ENCODE data around the gene IL10RB. TPM values are rescaled to one million over a fixed set of nuclear protein-coding genes. Genes with fewer than 3 reads are reported as not detected.

IL10RB gene
- total RNA-seq, 1 experiment from 2014 or later, result 18.2 TPM

- DNase-seq, result no peak
- BruUV-seq (replicated peaks), result no TSS peak
Measured at GRCh38 chr21:33265664-33266049, 510 bp upstream of the IL10RB start.

GRCh38 chr21:33266789-33267135 is 595 bp downstream of the IL10RB start:
- Mint-ChIP-seq H3K4me1 (ENCODE audit: low read depth, unreplicated experiment) (peaks cover 46% of the 10 kb centered on the region), H3K36me3 (ENCODE audit: insufficient read depth, unreplicated experiment) (peaks cover 39% of the 10 kb centered on the region), H3K4me3 (ENCODE audit: low read depth, unreplicated experiment) (peak overlapping the region; percentile 96), H3K9me3 (ENCODE audit: low read depth, unreplicated experiment) (no peaks in the 10 kb centered on the region), H3K27ac (ENCODE audit: unreplicated experiment) (peak overlapping the region; percentile 96), H3K27me3 (ENCODE audit: unreplicated experiment) (no peaks in the 10 kb centered on the region)
- intact Hi-C loops (cut with micrococcal nuclease; ENCODE audit: unreplicated experiment), result loop anchor here (10.0 kb wide), 1 partner anchor 58 kb away; the partner anchor contains the start of gene IFNAR1
- no peak for TF ChIP-seq CTCF (IDR thresholded peaks at IDR 0.05; ENCODE audit: unreplicated experiment)
- BruUV-seq (replicated peaks), result no TSS peak
- DNase-seq, result no peak
- CTCF ChIA-PET, result interaction anchor here (0.7 kb wide), 1 partner anchor 95 kb away, joined by 4 read pairs; no protein-coding TSS in a partner anchor

More at GRCh38 chr21:33265664-33266049, 510 bp upstream of the IL10RB start:
- intact Hi-C loops (cut with micrococcal nuclease; ENCODE audit: unreplicated experiment), result loop anchor here (10.0 kb wide), 1 partner anchor 59 kb away; the partner anchor contains the start of gene IFNAR1
- Mint-ChIP-seq H3K27me3 (ENCODE audit: unreplicated experiment) (no peaks in the 10 kb centered on the region), H3K27ac (ENCODE audit: unreplicated experiment) (peak overlapping the region; percentile 58), H3K9me3 (ENCODE audit: low read depth, unreplicated experiment) (no peaks in the 10 kb centered on the region), H3K4me1 (ENCODE audit: low read depth, unreplicated experiment) (peaks cover 46% of the 10 kb centered on the region), H3K36me3 (ENCODE audit: insufficient read depth, unreplicated experiment) (peaks cover 39% of the 10 kb centered on the region), H3K4me3 (ENCODE audit: low read depth, unreplicated experiment) (peak overlapping the region; percentile 96)
- no peak for TF ChIP-seq CTCF (IDR thresholded peaks at IDR 0.05; ENCODE audit: unreplicated experiment)
- CTCF ChIA-PET, result interaction anchor here (0.6 kb wide), 1 partner anchor 62 kb away, joined by 3 read pairs; no protein-coding TSS in a partner anchor

- CTCF ChIA-PET, result interaction anchor here (2.4 kb wide), 1 partner anchor 67 kb away, joined by 8 read pairs; no protein-coding TSS in a partner anchor
- H3K9me3 Mint-ChIP-seq (ENCODE audit: low read depth, unreplicated experiment), result no peaks in the 10 kb centered on the region
- BruUV-seq (replicated peaks), result no TSS peak
- H3K27me3 Mint-ChIP-seq (ENCODE audit: unreplicated experiment), result no peaks in the 10 kb centered on the region
- intact Hi-C loops (cut with micrococcal nuclease; ENCODE audit: unreplicated experiment), result loop anchor here (10.0 kb wide), 1 partner anchor 58 kb away; the partner anchor contains the start of gene IFNAR1
- peaks cover 39% of the 10 kb centered on the region for H3K36me3 Mint-ChIP-seq (ENCODE audit: insufficient read depth, unreplicated experiment)
- DNase-seq, result no peak
- H3K27ac Mint-ChIP-seq (ENCODE audit: unreplicated experiment), result peak overlapping the region; percentile 96
- H3K4me1 Mint-ChIP-seq (ENCODE audit: low read depth, unreplicated experiment), result peaks cover 46% of the 10 kb centered on the region
- H3K4me3 Mint-ChIP-seq (ENCODE audit: low read depth, unreplicated experiment), result peak overlapping the region; percentile 96
- TF ChIP-seq CTCF (IDR thresholded peaks at IDR 0.05; ENCODE audit: unreplicated experiment), result no peak
Measured at GRCh38 chr21:33267250-33267649, 1.1 kb downstream of the IL10RB start.

- no peak for DNase-seq
- intact Hi-C loops (cut with micrococcal nuclease; ENCODE audit: unreplicated experiment), result loop anchor here (2.0 to 10.0 kb wide), 2 partner anchors 56 to 68 kb away; partner anchors contain the start of gene IFNAR1
- Mint-ChIP-seq H3K4me1 (ENCODE audit: low read depth, unreplicated experiment) (peaks cover 53% of the 10 kb centered on the region), H3K4me3 (ENCODE audit: low read depth, unreplicated experiment) (peak overlapping the region; percentile 96), H3K27ac (ENCODE audit: unreplicated experiment) (no peak overlapping the region), H3K27me3 (ENCODE audit: unreplicated experiment) (no peaks in the 10 kb centered on the region), H3K36me3 (ENCODE audit: insufficient read depth, unreplicated experiment) (peaks cover 39% of the 10 kb centered on the region), H3K9me3 (ENCODE audit: low read depth, unreplicated experiment) (no peaks in the 10 kb centered on the region)
- CTCF ChIA-PET, result interaction anchor here (2.4 kb wide), 1 partner anchor 69 kb away, joined by 8 read pairs; no protein-coding TSS in a partner anchor
- TF ChIP-seq CTCF (IDR thresholded peaks at IDR 0.05; ENCODE audit: unreplicated experiment), result no peak
- BruUV-seq (replicated peaks), result no TSS peak
Measured at GRCh38 chr21:33268393-33268736, 2.2 kb downstream of the IL10RB start.
